Measurements from ENCODE around the gene CDRT4. TPM values are rescaled to one million over a fixed set of nuclear protein-coding genes. Genes with fewer than 3 reads are reported as not detected.

Gene CDRT4
- total and polyA plus RNA-seq, 2 donors (not counting 3 experiments of a cell fraction or from before 2014, with no cell fraction given): 11.5 to 13.6 TPM

DNA sequence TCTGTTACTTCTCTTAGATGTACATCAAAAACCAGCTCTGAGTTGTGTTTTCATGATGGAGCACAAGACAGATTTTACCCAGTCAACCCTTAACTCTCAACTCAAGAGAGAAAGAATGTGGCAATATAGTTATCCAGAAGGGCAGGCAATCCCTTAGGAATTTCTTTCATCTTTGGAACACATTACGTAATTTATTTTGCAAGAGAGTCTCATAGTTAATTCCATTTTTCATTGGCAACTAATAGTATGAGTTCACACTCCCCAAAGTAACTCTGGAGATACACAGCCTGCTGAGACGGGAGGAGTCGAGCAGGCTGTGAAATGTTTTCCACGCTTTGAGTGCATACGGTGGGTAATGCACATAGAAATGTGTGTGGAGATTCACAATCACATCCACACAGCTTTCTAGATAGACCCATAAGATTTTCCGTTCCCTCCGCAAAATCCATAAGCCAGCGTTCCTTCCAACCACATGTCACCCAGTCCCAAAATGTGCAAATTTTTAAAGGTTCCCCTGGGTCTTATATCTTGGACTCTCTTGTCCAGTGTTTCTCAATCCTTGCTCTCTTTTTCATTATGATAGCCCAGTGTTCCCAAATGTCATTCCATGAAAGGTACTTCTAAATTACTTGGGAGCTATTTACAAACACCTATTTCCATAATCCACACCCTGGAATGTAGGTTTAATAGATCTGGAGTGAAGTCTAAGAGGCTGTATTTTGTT, 8.4 kb upstream of the CDRT4 start:
- no peak for DNase-seq (ENCODE audit: low read depth, low spot score)
- no peak overlapping the region for H3K27ac ChIP-seq (ENCODE audit: insufficient read depth, low read depth, low read length)
- dilution Hi-C loops (cut with MboI; ENCODE audit: extremely low pct_ligation_motif_present, low sequenced_read_pairs): no loop called here

More for the DNA sequence above, 8.4 kb upstream of the CDRT4 start:
- Histone ChIP-seq H3K9me1 (replicated peaks; ENCODE audit: control insufficient read depth, extremely low read depth, insufficient read depth, low read length) (no peaks in the 10 kb centered on the region), H3K4me3 (replicated peaks in 1 of 3; ENCODE audit: insufficient read depth in 1 of 3, low read depth in 1 of 3, low read length in 3 of 3) (no peak overlapping the region), H3K27me3 (ENCODE audit: control insufficient read depth in 2 of 2, insufficient read depth in 2 of 2, low read length in 2 of 2) (no peaks in the 10 kb centered on the region), H3K36me3 (ENCODE audit: control insufficient read depth in 2 of 2, extremely low read depth in 1 of 2, insufficient read depth in 2 of 2, low read length in 2 of 2) (no peaks in the 10 kb centered on the region), H3K79me2 (ENCODE audit: control insufficient read depth, insufficient read depth, low read length) (no peaks in the 10 kb centered on the region), H4K20me1 (replicated peaks; ENCODE audit: control insufficient read depth, extremely low read depth, insufficient read depth, low read length) (no peaks in the 10 kb centered on the region), H3K9me3 (replicated peaks; ENCODE audit: control insufficient read depth, insufficient read depth, low read length) (no peaks in the 10 kb centered on the region), H2AFZ (ENCODE audit: low read depth, low read length) (no peak overlapping the region), H3K9ac (replicated peaks; ENCODE audit: extremely low read depth, insufficient read depth, low read length) (no peak overlapping the region), H3K4me1 (ENCODE audit: control insufficient read depth, extremely low read depth, insufficient read depth, low read length) (peaks cover 22% of the 10 kb centered on the region), H3K4me2 (ENCODE audit: insufficient read depth, low read length) (no peak overlapping the region)
- no peak for FAIRE-seq
- CTCF ChIA-PET: interaction anchor here (0.8 to 2.0 kb wide), 2 partner anchors 12 to 39 kb away, joined by 3 to 5 read pairs; no protein-coding TSS in a partner anchor
- BruUV-seq (replicated peaks): no TSS peak
- intact Hi-C loops (cut with micrococcal nuclease): no loop called here
- TF ChIP-seq EZH2 (IDR thresholded peaks at IDR 0.05; ENCODE audit: borderline replicate concordance, low read depth, low read length, severe bottlenecking) (no peak), FOS (IDR thresholded peaks at IDR 0.05; ENCODE audit: borderline replicate concordance, insufficient read depth, low read length) (no peak), GATA2 (IDR thresholded peaks at IDR 0.05; ENCODE audit: insufficient read depth, insufficient read length, low read depth, low read length) (no peak), JUN (IDR thresholded peaks at IDR 0.05; ENCODE audit: borderline replicate concordance, insufficient read depth, insufficient read length, low read depth) (no peak), POLR2AphosphoS5 (IDR thresholded peaks at IDR 0.05; ENCODE audit: insufficient read depth, low read depth, low read length) (no peak), MYC (IDR thresholded peaks at IDR 0.05; ENCODE audit: low read depth, low read length) (no peak)
- TF ChIP-seq, protein P1, sequence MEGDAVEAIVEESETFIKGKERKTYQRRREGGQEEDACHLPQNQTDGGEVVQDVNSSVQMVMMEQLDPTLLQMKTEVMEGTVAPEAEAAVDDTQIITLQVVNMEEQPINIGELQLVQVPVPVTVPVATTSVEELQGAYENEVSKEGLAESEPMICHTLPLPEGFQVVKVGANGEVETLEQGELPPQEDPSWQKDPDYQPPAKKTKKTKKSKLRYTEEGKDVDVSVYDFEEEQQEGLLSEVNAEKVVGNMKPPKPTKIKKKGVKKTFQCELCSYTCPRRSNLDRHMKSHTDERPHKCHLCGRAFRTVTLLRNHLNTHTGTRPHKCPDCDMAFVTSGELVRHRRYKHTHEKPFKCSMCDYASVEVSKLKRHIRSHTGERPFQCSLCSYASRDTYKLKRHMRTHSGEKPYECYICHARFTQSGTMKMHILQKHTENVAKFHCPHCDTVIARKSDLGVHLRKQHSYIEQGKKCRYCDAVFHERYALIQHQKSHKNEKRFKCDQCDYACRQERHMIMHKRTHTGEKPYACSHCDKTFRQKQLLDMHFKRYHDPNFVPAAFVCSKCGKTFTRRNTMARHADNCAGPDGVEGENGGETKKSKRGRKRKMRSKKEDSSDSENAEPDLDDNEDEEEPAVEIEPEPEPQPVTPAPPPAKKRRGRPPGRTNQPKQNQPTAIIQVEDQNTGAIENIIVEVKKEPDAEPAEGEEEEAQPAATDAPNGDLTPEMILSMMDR (IDR thresholded peaks at IDR 0.05; ENCODE audit: extremely low read depth in 1 of 2, insufficient read depth in 1 of 2, low read depth in 1 of 2, low read length in 2 of 2): no peak
- TF ChIP-seq, protein P2, sequence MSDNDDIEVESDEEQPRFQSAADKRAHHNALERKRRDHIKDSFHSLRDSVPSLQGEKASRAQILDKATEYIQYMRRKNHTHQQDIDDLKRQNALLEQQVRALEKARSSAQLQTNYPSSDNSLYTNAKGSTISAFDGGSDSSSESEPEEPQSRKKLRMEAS (IDR thresholded peaks at IDR 0.05; ENCODE audit: insufficient read depth, insufficient read length): no peak
- POLR2A ChIA-PET: no interaction called here

Measured in endothelial cell of umbilical vein (primary cell).